Activated T-cell treated with anti-CD3 and anti-CD28 coated beads, Interleukin-2, amount 50 U/mL, for 72 hours (primary cell): ENCODE measurements around the gene LMBR1. TPM values are rescaled to one million over a fixed set of nuclear protein-coding genes. Genes with fewer than 3 reads are reported as not detected.
A peak's percentile ranks its signal among the peaks of the same experiment; 100 is the strongest.

Source experiments
- ATAC-seq, 2 donors: fragments of 150-1000 bp; cut with Tn5 transposase; replicated peaks in 1 of 2; 2 replicates each; pipeline ENCODE4 v1.10.0; 2021; ENCODE audit warnings: moderate library complexity in 2 of 2, mild to moderate bottlenecking in 1 of 2
- DNase-seq, 2 donors: peaks; one replicate each; pipeline ENCODE4 v3.0.0; 2021 to 2022; ENCODE audit warnings: mixed read lengths in 1 of 2
- H3K27ac Mint-ChIP-seq: one replicate; pipeline ENCODE4 v1.8.0; 2022; ENCODE audit warnings: mild to moderate bottlenecking, moderate library complexity, mixed read lengths
- H3K27me3 Mint-ChIP-seq: one replicate; pipeline ENCODE4 v1.8.0; 2022; ENCODE audit warnings: low read depth, mixed read lengths
- H3K36me3 Mint-ChIP-seq, 2 donors: one replicate each; pipeline ENCODE4 v1.8.0; 2022; ENCODE audit warnings: mixed read lengths in 2 of 2, mild to moderate bottlenecking in 1 of 2; ENCODE audit not compliant: insufficient read depth in 2 of 2
- H3K4me1 Mint-ChIP-seq: one replicate; pipeline ENCODE4 v1.8.0; 2022; ENCODE audit warnings: low read depth, mixed read lengths
- H3K4me3 Mint-ChIP-seq, 2 donors: one replicate each; pipeline ENCODE4 v1.8.0; 2022; ENCODE audit warnings: mild to moderate bottlenecking in 2 of 2, mixed read lengths in 2 of 2, moderate library complexity in 2 of 2
- H3K9me3 Mint-ChIP-seq, 2 donors: one replicate each; pipeline ENCODE4 v1.8.0; 2022; ENCODE audit warnings: mixed read lengths in 2 of 2
- total RNA-seq, 2 donors: library from RNA; stranded (reverse); gene quantifications; one replicate each; pipeline ENCODE4 v1.2.3, GENCODE V29; 2022

The LMBR1 gene
- total RNA-seq, 2 donors from 2014 or later: 88.2 to 88.6 TPM

DNA sequence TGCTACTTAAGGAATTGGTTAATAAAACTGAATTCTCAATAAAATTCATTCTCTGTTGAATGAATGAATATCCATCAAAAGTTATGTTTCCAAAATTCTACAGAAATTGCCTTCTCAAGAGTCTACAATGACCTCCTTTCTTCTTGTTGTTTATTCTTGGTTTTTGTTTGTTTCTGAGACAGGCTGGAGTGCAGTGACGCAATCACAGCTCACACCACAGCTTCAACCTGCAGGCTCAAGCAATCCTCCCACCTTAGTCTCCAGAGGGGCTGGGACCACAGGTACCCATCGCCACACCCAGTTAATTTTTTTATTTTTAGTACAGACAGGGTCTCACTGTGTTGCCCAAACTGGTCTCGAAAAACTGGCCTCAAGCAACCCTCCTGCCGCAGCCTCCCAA is 97.6 kb downstream of the LMBR1 start:
- H3K4me1 Mint-ChIP-seq: peaks cover 3% of the 10 kb centered on the region
- ATAC-seq (no peak), DNase-seq (no peak)
- peaks cover 0 to 2% of the 10 kb centered on the region in 2 donors for H3K36me3 Mint-ChIP-seq
- H3K27ac Mint-ChIP-seq: peak overlapping the region; percentile 14
- H3K9me3 Mint-ChIP-seq: no peaks in the 10 kb centered on the region
- no peak overlapping the region for H3K4me3 Mint-ChIP-seq
- H3K27me3 Mint-ChIP-seq: no peaks in the 10 kb centered on the region

DNA sequence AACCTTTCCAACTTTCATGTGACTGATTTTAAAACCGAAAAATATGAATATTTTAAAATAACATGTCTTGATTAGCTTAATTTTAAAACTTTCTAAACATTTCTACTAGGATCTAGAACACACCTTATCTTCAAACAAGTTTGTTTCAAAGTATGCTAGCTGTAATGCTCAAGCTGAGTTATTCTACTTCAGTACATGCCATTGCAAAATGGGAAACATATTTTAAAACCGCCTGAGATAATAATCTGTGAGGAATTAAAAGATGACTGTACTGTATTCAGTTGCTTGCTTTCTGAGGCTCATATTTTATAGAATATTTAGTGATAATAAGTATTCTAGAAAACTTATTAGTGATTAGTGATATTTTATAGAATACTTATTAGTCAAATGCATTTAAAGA is 99.6 kb downstream of the LMBR1 start:
- no peak for DNase-seq
- H3K4me3 Mint-ChIP-seq: no peak overlapping the region
- no peak for ATAC-seq
- H3K4me1 Mint-ChIP-seq: no peaks in the 10 kb centered on the region
- H3K9me3 Mint-ChIP-seq: no peaks in the 10 kb centered on the region
- no peak overlapping the region for H3K27ac Mint-ChIP-seq
- no peaks in the 10 kb centered on the region for H3K27me3 Mint-ChIP-seq
- no peaks in the 10 kb centered on the region for H3K36me3 Mint-ChIP-seq

GRCh38 chr7:156792611-156793010 is 100.4 kb downstream of the LMBR1 start:
- Mint-ChIP-seq H3K9me3 (no peaks in the 10 kb centered on the region), H3K36me3 (no peaks in the 10 kb centered on the region), H3K27ac (no peak overlapping the region), H3K27me3 (no peaks in the 10 kb centered on the region), H3K4me1 (no peaks in the 10 kb centered on the region), H3K4me3 (no peak overlapping the region)
- DNase-seq (no peak), ATAC-seq (no peak)

DNA sequence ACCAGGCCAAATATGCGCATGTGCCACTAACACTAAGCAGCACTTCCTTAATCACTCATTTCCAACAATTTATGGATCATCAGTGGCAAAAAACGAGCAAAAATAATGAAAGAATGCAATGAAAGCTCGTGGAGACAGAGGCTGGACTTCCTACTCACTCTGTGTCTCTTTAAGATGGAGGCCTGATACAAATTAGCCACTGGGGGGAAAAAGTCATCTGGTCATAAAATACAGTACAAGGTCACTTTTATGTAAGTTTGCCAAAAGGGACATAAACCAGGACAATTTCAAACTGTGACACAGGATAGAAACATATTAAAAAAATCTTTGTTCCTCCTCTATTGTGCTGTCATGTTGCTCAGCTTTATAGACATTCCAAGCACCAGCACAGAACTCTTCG is 101.7 kb downstream of the LMBR1 start:
- Mint-ChIP-seq H3K27me3 (no peaks in the 10 kb centered on the region), H3K4me3 (no peak overlapping the region), H3K36me3 (no peaks in the 10 kb centered on the region), H3K9me3 (no peaks in the 10 kb centered on the region), H3K4me1 (no peaks in the 10 kb centered on the region), H3K27ac (peak overlapping the region; percentile 76)
- no peak for DNase-seq
- ATAC-seq: no peak

DNA sequence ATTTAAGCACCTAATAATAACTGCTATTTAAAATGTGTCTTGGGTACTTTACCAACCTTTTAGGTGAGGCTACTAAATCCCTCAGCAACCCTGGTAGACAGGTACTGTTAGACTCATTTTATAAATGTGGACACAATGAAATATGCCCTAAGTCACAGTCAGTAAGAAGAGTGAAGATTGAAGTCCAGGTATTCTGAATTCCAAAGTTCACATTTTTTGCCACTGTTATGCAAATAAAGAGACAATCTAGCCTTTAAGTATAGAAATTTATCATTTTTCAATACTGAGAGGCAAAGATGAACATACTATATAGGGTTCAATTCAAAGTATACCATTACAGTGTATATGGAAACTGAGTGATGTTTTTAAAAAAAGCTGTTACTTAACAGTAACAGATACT is 102.7 kb downstream of the LMBR1 start:
- no peaks in the 10 kb centered on the region for H3K9me3 Mint-ChIP-seq
- H3K4me3 Mint-ChIP-seq: no peak overlapping the region

GRCh38 chr7:156785998-156786543 is 106.9 kb downstream of the LMBR1 start:
- H3K27ac Mint-ChIP-seq: peak overlapping the region; percentile 28
- no peaks in the 10 kb centered on the region for H3K27me3 Mint-ChIP-seq
- no peak overlapping the region for H3K4me3 Mint-ChIP-seq
- peaks cover 16% of the 10 kb centered on the region for H3K4me1 Mint-ChIP-seq
- DNase-seq (no peak), ATAC-seq (no peak)
- H3K9me3 Mint-ChIP-seq: peaks cover 2 to 3% of the 10 kb centered on the region in 2 donors
- peaks cover 6 to 14% of the 10 kb centered on the region in 2 donors for H3K36me3 Mint-ChIP-seq

More for the DNA sequence above, 102.7 kb downstream of the LMBR1 start:
- Mint-ChIP-seq H3K27ac (no peak overlapping the region), H3K27me3 (no peaks in the 10 kb centered on the region), H3K36me3 (no peaks in the 10 kb centered on the region), H3K4me1 (no peaks in the 10 kb centered on the region)
- no peak for DNase-seq
- ATAC-seq: no peak

DNA sequence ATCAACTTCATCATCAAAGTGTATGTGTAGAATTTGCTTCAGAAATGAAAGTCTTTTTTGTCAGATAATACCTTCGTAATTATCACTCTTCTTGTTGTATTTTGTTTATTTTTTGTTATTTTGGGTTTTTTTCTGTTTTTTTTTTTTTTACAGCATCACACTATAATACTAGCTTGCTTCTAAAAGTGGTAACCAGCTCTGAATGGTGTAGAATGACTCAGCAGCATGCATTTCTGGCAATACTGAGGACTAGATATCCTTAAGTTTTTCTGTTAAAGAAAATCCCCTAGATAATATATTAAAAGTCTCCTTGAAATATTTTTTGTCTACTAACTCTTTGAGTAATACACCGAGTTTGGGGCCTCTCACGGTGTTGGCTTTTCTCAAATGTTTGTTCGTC is 109.1 kb downstream of the LMBR1 start:
- ATAC-seq: no peak
- no peak overlapping the region for H3K4me3 Mint-ChIP-seq
- peaks cover 7 to 18% of the 10 kb centered on the region in 2 donors for H3K36me3 Mint-ChIP-seq

DNA sequence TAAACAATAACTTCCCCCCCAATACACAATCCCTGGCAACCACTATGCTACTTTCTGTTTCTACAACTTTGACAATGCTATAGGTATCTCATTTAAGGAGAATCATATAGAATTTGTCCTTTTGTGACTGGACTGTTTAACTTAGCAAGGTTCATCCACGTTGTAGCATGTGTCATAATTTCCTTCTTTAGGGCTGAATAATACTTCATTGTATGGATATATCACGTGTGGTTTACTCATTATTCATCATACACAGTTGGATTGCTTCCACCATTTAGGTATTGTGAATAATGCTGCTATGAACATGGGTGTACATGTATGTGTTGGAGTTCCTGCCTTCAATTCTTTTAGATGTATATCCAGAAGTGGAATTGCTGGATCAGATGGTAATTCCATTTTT is 111.0 kb downstream of the LMBR1 start:
- Mint-ChIP-seq H3K27ac (peak overlapping the region; percentile 34), H3K4me1 (peaks cover 53% of the 10 kb centered on the region), H3K4me3 (peak overlapping the region in 1 of 2 donors; percentile 30), H3K9me3 (peaks cover 4 to 6% of the 10 kb centered on the region in 2 donors), H3K36me3 (peaks cover 10 to 21% of the 10 kb centered on the region in 2 donors), H3K27me3 (no peaks in the 10 kb centered on the region)
- ATAC-seq (no peak), DNase-seq (no peak)

More for the DNA sequence above, 109.1 kb downstream of the LMBR1 start:
- Mint-ChIP-seq H3K27me3 (no peaks in the 10 kb centered on the region), H3K4me1 (peaks cover 34% of the 10 kb centered on the region), H3K9me3 (peaks cover 2 to 3% of the 10 kb centered on the region in 2 donors), H3K27ac (peak overlapping the region; percentile 57)
- no peak for DNase-seq

GRCh38 chr7:156780724-156781455 is 112.1 kb downstream of the LMBR1 start:
- H3K9me3 Mint-ChIP-seq: peaks cover 8 to 10% of the 10 kb centered on the region in 2 donors
- H3K27ac Mint-ChIP-seq: peak overlapping the region; percentile 64
- H3K4me3 Mint-ChIP-seq: peak overlapping the region; percentile 35 to 66
- H3K4me1 Mint-ChIP-seq: peaks cover 64% of the 10 kb centered on the region
- H3K27me3 Mint-ChIP-seq: no peaks in the 10 kb centered on the region
- H3K36me3 Mint-ChIP-seq: peaks cover 14 to 29% of the 10 kb centered on the region in 2 donors
- ATAC-seq: peak; percentile 18 to 29
- DNase-seq: peak; percentile 52 to 55

GRCh38 chr7:156778668-156779067 is 114.3 kb downstream of the LMBR1 start:
- Mint-ChIP-seq H3K27ac (peak overlapping the region; percentile 97), H3K4me3 (peak overlapping the region in 1 of 2 donors; percentile 82), H3K27me3 (no peaks in the 10 kb centered on the region), H3K36me3 (peaks cover 16 to 39% of the 10 kb centered on the region in 2 donors), H3K4me1 (peaks cover 62% of the 10 kb centered on the region), H3K9me3 (peaks cover 8 to 13% of the 10 kb centered on the region in 2 donors)
- DNase-seq: no peak
- no peak for ATAC-seq

DNA sequence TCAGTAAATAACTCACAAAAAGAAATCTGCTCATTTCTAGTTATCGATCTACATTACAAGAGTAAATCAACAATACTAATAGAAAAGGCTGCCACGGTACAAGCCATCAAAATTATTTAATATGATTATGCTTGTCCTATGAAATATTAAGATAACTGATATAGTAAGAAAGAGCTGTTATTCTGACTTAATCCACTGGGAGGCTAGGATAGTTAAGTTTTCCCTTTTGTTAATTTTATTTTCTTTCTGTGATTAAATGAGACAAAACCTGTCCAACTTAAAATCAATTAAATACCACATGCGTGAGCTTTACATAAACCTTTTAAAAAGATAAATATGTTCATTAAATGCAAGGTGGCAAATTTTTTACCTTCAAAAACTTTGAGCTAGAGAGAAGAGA is 114.8 kb downstream of the LMBR1 start:
- Mint-ChIP-seq H3K27me3 (no peaks in the 10 kb centered on the region), H3K27ac (peak overlapping the region; percentile 97), H3K9me3 (peaks cover 8 to 18% of the 10 kb centered on the region in 2 donors), H3K36me3 (peaks cover 17 to 44% of the 10 kb centered on the region in 2 donors), H3K4me3 (peak overlapping the region; percentile 78 to 82), H3K4me1 (peaks cover 63% of the 10 kb centered on the region)
- ATAC-seq: no peak
- no peak for DNase-seq

- Mint-ChIP-seq H3K36me3 (peaks cover 17 to 40% of the 10 kb centered on the region in 2 donors), H3K27me3 (no peaks in the 10 kb centered on the region), H3K4me3 (peak overlapping the region; percentile 78 to 82), H3K4me1 (peaks cover 64% of the 10 kb centered on the region), H3K9me3 (peaks cover 8 to 18% of the 10 kb centered on the region in 2 donors), H3K27ac (peak overlapping the region; percentile 97)
- peak; percentile 65 to 74 for DNase-seq
- ATAC-seq: peak; percentile 93
Observed at GRCh38 chr7:156777364-156778069, 115.5 kb downstream of the LMBR1 start.

DNA sequence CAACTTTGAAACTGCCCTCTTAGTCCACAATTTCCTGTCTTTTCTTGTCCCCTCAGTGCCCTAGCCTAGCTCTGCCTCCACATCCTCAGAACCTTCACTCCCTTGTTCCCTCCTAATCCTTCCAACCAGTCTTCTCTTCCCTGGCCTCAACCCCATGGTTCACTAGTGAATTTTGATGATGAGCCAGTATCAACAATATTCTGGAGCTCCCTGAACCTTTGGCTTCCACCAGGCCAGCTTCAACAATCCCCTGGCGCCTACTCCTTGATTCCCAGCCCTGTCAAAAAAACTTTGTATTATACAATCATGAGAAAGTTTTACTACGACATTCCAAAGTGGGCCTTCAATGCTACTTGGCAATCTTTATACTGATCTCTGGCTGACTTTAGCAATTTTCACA is 116.5 kb downstream of the LMBR1 start:
- Mint-ChIP-seq H3K4me1 (peaks cover 68% of the 10 kb centered on the region), H3K36me3 (peaks cover 12 to 33% of the 10 kb centered on the region in 2 donors), H3K9me3 (peaks cover 6 to 15% of the 10 kb centered on the region in 2 donors), H3K27me3 (no peaks in the 10 kb centered on the region), H3K4me3 (peak overlapping the region; percentile 2 to 31), H3K27ac (peak overlapping the region; percentile 97)
- ATAC-seq: no peak
- DNase-seq: no peak
